Testis (tissue), 3 donors: ENCODE data around the gene GALNT4. TPM values are rescaled to one million over a fixed set of nuclear protein-coding genes. Genes with fewer than 3 reads are reported as not detected.
A peak's percentile ranks its signal among the peaks of the same experiment; 100 is the strongest.

Experiments used
- DNase-seq: peaks from one replicate; pipeline ENCODE4 v3.0.0-alpha.2; 2019
- H3K27ac ChIP-seq, 2 donors: fragments of 200-600 bp; sonication (generic); one replicate each; pipeline ENCODE4 v1.5.1; 2019
- H3K27me3 ChIP-seq: fragments of 200-600 bp; sonication (generic); one replicate; pipeline ENCODE4 v1.5.1; 2019
- H3K36me3 ChIP-seq: fragments of 200-600 bp; sonication (generic); one replicate; pipeline ENCODE4 v1.5.1; 2017; ENCODE audit warnings: low read depth; ENCODE audit errors: missing control alignments
- H3K4me1 ChIP-seq: fragments of 200-600 bp; sonication (generic); one replicate; pipeline ENCODE4 v1.5.1; 2019
- H3K4me3 ChIP-seq, 2 donors: fragments of 200-600 bp; sonication (generic); one replicate each; pipeline ENCODE4 v1.5.1; 2017 to 2019
- H3K9me3 ChIP-seq: fragments of 200-600 bp; sonication (generic); one replicate; pipeline ENCODE4 v1.5.1; 2017
- POLR2A ChIP-seq: fragments of 450-650 bp; IDR thresholded peaks from one replicate; pipeline ENCODE4 v1.6.1; 2017; ENCODE audit warnings: antibody characterized with exemption, mild to moderate bottlenecking, moderate library complexity
- WGBS, 2 donors: methylation state at CpG; one replicate each; pipeline ENCODE4 v1.1.5; 2018; 5-methylcytosine and 5-hydroxymethylcytosine counted together
- intact Hi-C: fragments of 100-400 bp; cut with DNase I; formaldehyde crosslinking; loops from one replicate; pipeline ENCODE4 v1.15.1; 2023; ENCODE audit warnings: low total_unique reads
- polyA plus RNA-seq: library from polyadenylated mRNA; stranded (reverse); fragments of 350-450 nt; fragmentation: Illumina TruSeq; extraction: RNeasy Lipid Tissue Mini Kit (QIAGEN cat#74804); gene quantifications from one replicate; pipeline ENCODE4 v1.2.3, GENCODE V29; 2014; ENCODE audit warnings: low read depth, low replicate concordance; ENCODE audit not compliant: insufficient read depth
- total RNA-seq, 2 donors: library from RNA; depleted of rRNA; stranded (reverse); fragments of >200 nt; gene quantifications; one replicate each; pipeline ENCODE4 v1.2.3, GENCODE V29; 2016
- TF ChIP-seq, protein P1 (sequence below), 3 experiments: fragments of 450-650 bp in 2 of 3; fragments of 200-600 bp in 1 of 3; sonication (generic) in 1 of 3; IDR thresholded peaks; one replicate each; pipeline ENCODE4 v1.5.1; 2016 to 2019; ENCODE audit warnings: antibody characterized with exemption in 3 of 3, mild to moderate bottlenecking in 2 of 3, moderate library complexity in 1 of 3

The GALNT4 gene
- total and polyA plus RNA-seq, 3 donors from 2014 or later, result 1.8 to 4.3 (median 3.4) TPM

DNA sequence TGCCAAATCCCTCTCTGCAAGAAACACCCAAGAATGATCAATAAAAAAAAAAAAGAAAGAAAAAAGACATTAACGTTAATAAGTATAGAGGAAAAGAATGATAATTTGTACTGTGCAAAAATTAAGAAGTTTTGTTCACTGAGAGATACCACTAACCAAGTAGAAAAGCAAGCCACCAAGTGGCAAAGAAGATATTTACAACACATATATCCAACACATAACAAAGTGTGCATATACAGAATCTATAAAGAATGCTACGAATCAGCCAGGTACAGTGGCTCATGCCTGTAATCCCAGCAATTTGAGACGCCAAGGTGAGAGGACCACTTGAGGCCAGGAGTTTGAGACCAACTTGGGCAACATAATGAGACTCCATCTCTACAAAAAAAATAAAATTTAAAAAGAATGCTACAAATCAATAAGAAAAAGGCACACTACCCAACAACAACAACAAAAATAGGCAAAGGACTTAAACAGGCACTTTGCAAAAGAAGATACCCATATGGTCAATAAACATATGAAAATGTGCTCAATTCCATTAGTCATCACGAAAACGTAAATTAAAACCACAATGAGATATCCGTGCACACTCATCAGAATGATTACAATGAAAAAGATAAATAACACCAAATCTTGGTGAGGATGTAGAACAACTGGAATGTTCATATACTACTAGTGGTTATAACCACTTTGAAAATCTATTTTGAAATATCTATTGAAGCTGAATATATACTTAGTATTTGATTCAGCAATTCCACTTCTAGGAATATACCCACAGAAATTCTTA lies 19.8 kb downstream of the GALNT4 start:
- Histone ChIP-seq H3K4me1 (no peaks in the 10 kb centered on the region), H3K36me3 (no peaks in the 10 kb centered on the region), H3K4me3 (no peak overlapping the region), H3K27me3 (no peaks in the 10 kb centered on the region), H3K9me3 (no peaks in the 10 kb centered on the region), H3K27ac (no peak overlapping the region)
- 87 to 92% methylated on average over 6 of the region's 6 CpGs for WGBS, 2 donors
- TF ChIP-seq, protein P1, sequence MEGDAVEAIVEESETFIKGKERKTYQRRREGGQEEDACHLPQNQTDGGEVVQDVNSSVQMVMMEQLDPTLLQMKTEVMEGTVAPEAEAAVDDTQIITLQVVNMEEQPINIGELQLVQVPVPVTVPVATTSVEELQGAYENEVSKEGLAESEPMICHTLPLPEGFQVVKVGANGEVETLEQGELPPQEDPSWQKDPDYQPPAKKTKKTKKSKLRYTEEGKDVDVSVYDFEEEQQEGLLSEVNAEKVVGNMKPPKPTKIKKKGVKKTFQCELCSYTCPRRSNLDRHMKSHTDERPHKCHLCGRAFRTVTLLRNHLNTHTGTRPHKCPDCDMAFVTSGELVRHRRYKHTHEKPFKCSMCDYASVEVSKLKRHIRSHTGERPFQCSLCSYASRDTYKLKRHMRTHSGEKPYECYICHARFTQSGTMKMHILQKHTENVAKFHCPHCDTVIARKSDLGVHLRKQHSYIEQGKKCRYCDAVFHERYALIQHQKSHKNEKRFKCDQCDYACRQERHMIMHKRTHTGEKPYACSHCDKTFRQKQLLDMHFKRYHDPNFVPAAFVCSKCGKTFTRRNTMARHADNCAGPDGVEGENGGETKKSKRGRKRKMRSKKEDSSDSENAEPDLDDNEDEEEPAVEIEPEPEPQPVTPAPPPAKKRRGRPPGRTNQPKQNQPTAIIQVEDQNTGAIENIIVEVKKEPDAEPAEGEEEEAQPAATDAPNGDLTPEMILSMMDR (IDR thresholded peaks at IDR 0.05), result no peak
- no peak for TF ChIP-seq POLR2A
- DNase-seq, result no peak
- intact Hi-C loops, result no loop called here

- TF ChIP-seq, protein P1 (IDR thresholded peaks at IDR 0.05), result no peak
- TF ChIP-seq POLR2A, result no peak
- no peak overlapping the region for H3K4me3 ChIP-seq
- no peak overlapping the region for H3K27ac ChIP-seq
- intact Hi-C loops, result no loop called here
- DNase-seq, result no peak
- H3K36me3 ChIP-seq, result no peaks in the 10 kb centered on the region
- H3K4me1 ChIP-seq, result no peaks in the 10 kb centered on the region
- H3K9me3 ChIP-seq, result no peaks in the 10 kb centered on the region
- no peaks in the 10 kb centered on the region for H3K27me3 ChIP-seq
These were observed 22.8 kb downstream of the GALNT4 start for GRCh38 chr12:89501793-89502192.

DNA sequence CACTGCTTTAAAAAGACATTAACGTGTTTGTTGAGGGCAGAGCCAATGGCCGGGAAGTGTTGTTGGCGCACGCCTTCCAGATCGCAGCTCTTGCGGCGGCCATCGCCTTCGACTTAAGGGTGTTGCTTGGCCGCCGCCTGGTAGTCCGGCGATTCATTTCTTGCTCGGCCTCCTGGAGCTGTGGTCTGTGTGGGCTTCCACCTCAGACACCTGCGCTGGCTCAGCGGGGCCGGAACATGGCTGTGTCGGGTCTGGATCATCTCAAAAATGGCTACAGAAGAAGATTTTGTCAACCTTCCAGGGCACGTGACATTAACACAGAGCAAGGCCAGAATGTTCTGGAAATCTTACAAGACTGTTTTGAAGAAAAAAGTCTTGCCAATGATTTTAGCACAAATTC lies 24.7 kb downstream of the GALNT4 start:
- DNase-seq, result no peak
- H3K36me3 ChIP-seq, result no peaks in the 10 kb centered on the region
- 67 to 74% methylated on average over 19 of the region's 19 CpGs for WGBS, 2 donors
- no peaks in the 10 kb centered on the region for H3K27me3 ChIP-seq
- H3K9me3 ChIP-seq, result no peaks in the 10 kb centered on the region
- TF ChIP-seq, protein P1 (IDR thresholded peaks at IDR 0.05), result no peak
- TF ChIP-seq POLR2A, result no peak
- intact Hi-C loops, result no loop called here
- no peaks in the 10 kb centered on the region for H3K4me1 ChIP-seq
- H3K4me3 ChIP-seq, result no peak overlapping the region
- no peak overlapping the region for H3K27ac ChIP-seq

- Histone ChIP-seq H3K36me3 (no peaks in the 10 kb centered on the region), H3K27ac (no peak overlapping the region), H3K4me1 (no peaks in the 10 kb centered on the region), H3K27me3 (no peaks in the 10 kb centered on the region), H3K4me3 (no peak overlapping the region), H3K9me3 (no peaks in the 10 kb centered on the region)
- no peak for DNase-seq
- WGBS, 2 donors, result 84 to 86% methylated on average over 4 of the region's 4 CpGs
- intact Hi-C loops, result no loop called here
- TF ChIP-seq POLR2A, result no peak
- TF ChIP-seq, protein P1 (IDR thresholded peaks at IDR 0.05), result no peak
These were observed 27.1 kb downstream of the GALNT4 start for GRCh38 chr12:89497467-89497866.

- intact Hi-C loops, result no loop called here
- peak; percentile 73 for DNase-seq
- Histone ChIP-seq H3K36me3 (no peaks in the 10 kb centered on the region), H3K27me3 (no peaks in the 10 kb centered on the region), H3K9me3 (no peaks in the 10 kb centered on the region), H3K4me1 (no peaks in the 10 kb centered on the region), H3K27ac (no peak overlapping the region), H3K4me3 (no peak overlapping the region)
- WGBS, 2 donors, result 48 to 50% methylated on average over 4 of the region's 4 CpGs
- TF ChIP-seq POLR2A, result no peak
- TF ChIP-seq, protein P1 (IDR thresholded peaks at IDR 0.05), result peak in 1 of 3 experiments; percentile 28
These were observed 27.6 kb downstream of the GALNT4 start for GRCh38 chr12:89497005-89497404.
